Breast epithelium (tissue), 3 donors: ENCODE data around the gene ZNF674.

Source experiments
- POLR2A ChIP-seq: fragments of 450-650 bp; IDR thresholded peaks from one replicate; pipeline ENCODE4 v1.6.1; 2016; ENCODE audit warnings: antibody characterized with exemption, mild to moderate bottlenecking, moderate library complexity
- TF ChIP-seq, protein P1 (sequence below), 3 donors: fragments of 450-650 bp; IDR thresholded peaks; one replicate each; pipeline ENCODE4 v1.5.1; 2016 to 2017; ENCODE audit warnings: antibody characterized with exemption in 3 of 3, mild to moderate bottlenecking in 3 of 3, moderate library complexity in 3 of 3

DNA sequence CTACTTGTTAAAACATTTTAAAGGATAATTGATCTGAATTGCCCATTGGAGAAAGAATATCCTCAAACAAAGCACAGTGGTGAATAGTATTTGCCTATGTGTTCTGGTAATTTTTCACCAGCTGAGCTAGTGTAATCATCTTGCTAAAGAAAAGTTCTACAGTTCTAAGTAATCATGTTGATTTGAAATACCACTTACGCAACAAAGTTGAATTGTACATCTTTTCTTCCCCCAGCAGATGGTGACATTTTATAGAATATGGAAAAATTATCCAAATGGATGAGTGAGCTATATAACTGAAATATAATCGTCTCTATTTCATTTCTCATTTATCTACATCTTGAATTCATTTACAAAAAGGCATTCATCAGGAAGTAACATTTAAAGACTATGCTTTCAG is 9.7 kb upstream of the ZNF674 start:
- TF ChIP-seq, protein P1, sequence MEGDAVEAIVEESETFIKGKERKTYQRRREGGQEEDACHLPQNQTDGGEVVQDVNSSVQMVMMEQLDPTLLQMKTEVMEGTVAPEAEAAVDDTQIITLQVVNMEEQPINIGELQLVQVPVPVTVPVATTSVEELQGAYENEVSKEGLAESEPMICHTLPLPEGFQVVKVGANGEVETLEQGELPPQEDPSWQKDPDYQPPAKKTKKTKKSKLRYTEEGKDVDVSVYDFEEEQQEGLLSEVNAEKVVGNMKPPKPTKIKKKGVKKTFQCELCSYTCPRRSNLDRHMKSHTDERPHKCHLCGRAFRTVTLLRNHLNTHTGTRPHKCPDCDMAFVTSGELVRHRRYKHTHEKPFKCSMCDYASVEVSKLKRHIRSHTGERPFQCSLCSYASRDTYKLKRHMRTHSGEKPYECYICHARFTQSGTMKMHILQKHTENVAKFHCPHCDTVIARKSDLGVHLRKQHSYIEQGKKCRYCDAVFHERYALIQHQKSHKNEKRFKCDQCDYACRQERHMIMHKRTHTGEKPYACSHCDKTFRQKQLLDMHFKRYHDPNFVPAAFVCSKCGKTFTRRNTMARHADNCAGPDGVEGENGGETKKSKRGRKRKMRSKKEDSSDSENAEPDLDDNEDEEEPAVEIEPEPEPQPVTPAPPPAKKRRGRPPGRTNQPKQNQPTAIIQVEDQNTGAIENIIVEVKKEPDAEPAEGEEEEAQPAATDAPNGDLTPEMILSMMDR (IDR thresholded peaks at IDR 0.05), result no peak
- no peak for TF ChIP-seq POLR2A
